K562 (cell line): ENCODE results near the gene GPR22. TPM values are rescaled to one million over a fixed set of nuclear protein-coding genes. Genes with fewer than 3 reads are reported as not detected.
A peak's percentile ranks its signal among the peaks of the same experiment; 100 is the strongest.

Experiments used
- ATAC-seq: fragments of 200-7000 bp; cut with Tn5 transposase; 3 replicates; pipeline ENCODE4 v1.9.1; 2020; ENCODE audit warnings: moderate library complexity
- BruUV-seq: library from RNA; stranded (reverse); fragments of 400-500 nt; replicated peaks from 2 replicates; lab custom pipeline; 2021; lab: Mats Ljungman, UMichigan
- CTCF ChIA-PET: fragments of 300-600 bp; formaldehyde crosslinking; extraction: SDS; loops from one replicate; lab custom pipeline; 2021; ENCODE audit warnings: low intra/inter-chr PET ratio; lab: Yijun Ruan, JAX
- POLR2A ChIA-PET: fragments of 300-600, 350-650 bp; sonication (Branson Sonifier 250); formaldehyde crosslinking; extraction: SDS; loops from one replicate; lab custom pipeline; 2021; ENCODE audit warnings: antibody characterized with exemption, inconsistent platforms; lab: Yijun Ruan, JAX
- DNase-seq, 4 experiments: peaks; one replicate each; pipeline versions ENCODE4 v3.0.0 to v3.0.0-alpha.2; 2011 to 2018; ENCODE audit warnings: low spot score in 3 of 4, mixed read lengths in 3 of 4; ENCODE audit errors: extremely low read depth in 1 of 4
- FAIRE-seq: peaks from 2 replicates; lab custom pipeline; 2011; peaks lifted over from hg19 to GRCh38; lab: Jason Lieb, UNC
- H2AFZ ChIP-seq: 2 replicates; pipeline ENCODE4 v1.6.0; 2011; ENCODE audit warnings: low read depth, low read length, control low read depth, inconsistent platforms
- H3K27ac ChIP-seq: fragments of 200-600 bp; 3 replicates; pipeline ENCODE4 v1.8.0; 2011; ENCODE audit warnings: low read depth, mild to moderate bottlenecking, control low read depth, inconsistent platforms, low read length, moderate library complexity, mixed read lengths; ENCODE audit errors: extremely low read depth
- H3K27me3 ChIP-seq, 2 experiments: fragments of 300-600 bp in 1 of 2; 2 replicates in 1 of 2; 3 replicates in 1 of 2; pipeline versions ENCODE4 v1.6.0 to v1.8.0; 2011; ENCODE audit warnings: inconsistent platforms in 2 of 2, low read length in 2 of 2, mild to moderate bottlenecking in 1 of 2, mixed read lengths in 1 of 2, moderate library complexity in 1 of 2; ENCODE audit not compliant: control insufficient read depth in 2 of 2, insufficient read depth in 2 of 2
- H3K36me3 ChIP-seq: fragments of 300-600 bp; 3 replicates; pipeline ENCODE4 v1.8.0; 2011; ENCODE audit warnings: mild to moderate bottlenecking, low read length, inconsistent platforms; ENCODE audit not compliant: control insufficient read depth, insufficient read depth
- H3K4me1 ChIP-seq, 2 experiments: fragments of 200-600 bp in 1 of 2; replicated peaks in 1 of 2; 2 replicates in 1 of 2; 3 replicates in 1 of 2; pipeline versions ENCODE4 v1.5.1 to v1.8.0; 2011; ENCODE audit warnings: inconsistent platforms in 2 of 2, low read length in 2 of 2, mild to moderate bottlenecking in 1 of 2, mixed read lengths in 1 of 2, moderate library complexity in 1 of 2; ENCODE audit not compliant: control insufficient read depth in 2 of 2, insufficient read depth in 2 of 2
- H3K4me2 ChIP-seq: 2 replicates; pipeline ENCODE4 v1.6.1; 2011; ENCODE audit warnings: low read length, control low read depth, inconsistent platforms, mixed read lengths; ENCODE audit not compliant: insufficient read depth
- H3K4me3 ChIP-seq: fragments of 200-600 bp; sonication (generic), shearing (Covaris generic); 2 replicates; pipeline ENCODE4 v1.5.1; 2016; ENCODE audit warnings: control low read depth, inconsistent platforms
- H3K79me2 ChIP-seq: fragments of 200-600 bp; 3 replicates; pipeline ENCODE4 v1.8.0; 2011; ENCODE audit warnings: low read length, inconsistent platforms; ENCODE audit not compliant: control insufficient read depth, insufficient read depth
- H3K9ac ChIP-seq, 2 experiments: 2 replicates each; pipeline versions ENCODE4 v1.6.0 to v1.6.1; 2011; ENCODE audit warnings: low read depth in 2 of 2, low read length in 2 of 2, control low read depth in 1 of 2, inconsistent platforms in 1 of 2, mild to moderate bottlenecking in 1 of 2, mixed read lengths in 1 of 2; ENCODE audit not compliant: insufficient read depth in 1 of 2
- H3K9me1 ChIP-seq: one replicate; pipeline ENCODE4 v1.6.0; 2011; ENCODE audit warnings: inconsistent platforms, mild to moderate bottlenecking, low read length, moderate library complexity; ENCODE audit not compliant: control insufficient read depth, insufficient read depth
- H3K9me3 ChIP-seq: replicated peaks from 2 replicates; pipeline ENCODE4 v1.5.1; 2011; ENCODE audit warnings: low read depth, low read length, inconsistent platforms; ENCODE audit not compliant: control insufficient read depth, insufficient read depth
- H4K20me1 ChIP-seq: replicated peaks from 2 replicates; pipeline ENCODE4 v1.6.1; 2011; ENCODE audit warnings: low read length, inconsistent platforms, mixed read lengths; ENCODE audit not compliant: control insufficient read depth, insufficient read depth
- ATF7 ChIP-seq: fragments of 450-650 bp; IDR thresholded peaks from 2 replicates; pipeline ENCODE4 v1.7.1; 2014; ENCODE audit warnings: mild to moderate bottlenecking, moderate library complexity
- BCL6 ChIP-seq: fragments of 250-450 bp; sonication (Bioruptor Pico); IDR thresholded peaks from 2 replicates; pipeline ENCODE4 v1.4.0; 2020
- C11orf30 ChIP-seq: fragments of 450-650 bp; IDR thresholded peaks from 2 replicates; pipeline ENCODE4 v1.6.1; 2016; ENCODE audit warnings: low read depth, mild to moderate bottlenecking
- DPF2 ChIP-seq: fragments of 450-650 bp; IDR thresholded peaks from 2 replicates; pipeline ENCODE4 v1.6.1; 2016
- EP300 ChIP-seq: IDR thresholded peaks from 2 replicates; pipeline ENCODE4 v1.6.1; 2012; ENCODE audit warnings: low read length, improper control_type of control experiment
- ESRRB ChIP-seq: fragments of 250-450 bp; sonication (Bioruptor Pico); IDR thresholded peaks from 2 replicates; pipeline ENCODE4 v1.5.0; 2020; ENCODE audit warnings: mild to moderate bottlenecking, moderate library complexity, borderline replicate concordance
- FOSL1 ChIP-seq: fragments of 200-800 bp; sonication (Bioruptor generic); conservative IDR thresholded peaks from 2 replicates; pipeline ENCODE4 v1.6.1; 2016; ENCODE audit warnings: missing genetic modification characterization, missing compliant biosample characterization
- HIVEP1 ChIP-seq: fragments of 250-450 bp; sonication (Bioruptor Pico); IDR thresholded peaks from 2 replicates; pipeline ENCODE4 v1.4.0; 2020; ENCODE audit warnings: mild to moderate bottlenecking
- IRF2 ChIP-seq: sonication (generic); formaldehyde crosslinking; IDR thresholded peaks from 2 replicates; pipeline ENCODE4 v1.8.1; 2022; ENCODE audit warnings: mild to moderate bottlenecking, missing genetic modification reagents
- JUND ChIP-seq, 2 experiments: IDR thresholded peaks; 2 replicates in 1 of 2; 3 replicates in 1 of 2; pipeline ENCODE4 v1.6.1; 2011; ENCODE audit warnings: borderline replicate concordance in 2 of 2, low read depth in 2 of 2, low read length in 2 of 2, improper control_type of control experiment in 1 of 2, missing biosample characterization in 1 of 2, missing genetic modification characterization in 1 of 2, missing genetic modification reagents in 1 of 2
- MYC ChIP-seq, 2 experiments: fragments of 250-450 bp in 1 of 2; sonication (Bioruptor Pico) in 1 of 2; IDR thresholded peaks; 2 replicates each; pipeline versions ENCODE4 v1.5.1 to v1.6.1; 2012 to 2021; ENCODE audit warnings: low read depth in 2 of 2, borderline replicate concordance in 1 of 2, improper control_type of control experiment in 1 of 2, low read length in 1 of 2, mild to moderate bottlenecking in 1 of 2, moderate library complexity in 1 of 2
- NBN ChIP-seq: fragments of 450-650 bp; IDR thresholded peaks from 2 replicates; pipeline ENCODE4 v1.6.1; 2016; ENCODE audit warnings: low read depth, mild to moderate bottlenecking
- NRF1 ChIP-seq, 2 experiments: fragments of 450-650 bp; IDR thresholded peaks in 1 of 2; conservative IDR thresholded peaks in 1 of 2; 2 replicates each; pipeline ENCODE4 v1.6.1; 2014; ENCODE audit warnings: mild to moderate bottlenecking in 2 of 2
- RBM34 ChIP-seq: fragments of 200-400 bp; formaldehyde crosslinking; IDR thresholded peaks from 2 replicates; pipeline ENCODE4 v1.6.1; 2018; ENCODE audit warnings: low read length, borderline replicate concordance; ENCODE audit not compliant: insufficient read depth
- TAL1 ChIP-seq: fragments of 450-650 bp; IDR thresholded peaks from 2 replicates; pipeline ENCODE4 v1.6.1; 2016; ENCODE audit warnings: mild to moderate bottlenecking
- TRIM24 ChIP-seq, 2 experiments: fragments of 450-650 bp; IDR thresholded peaks; 2 replicates each; pipeline ENCODE4 v1.6.1; 2016
- ZNF23 ChIP-seq: fragments of 250-450 bp; sonication (Bioruptor Pico); IDR thresholded peaks from 2 replicates; pipeline ENCODE4 v1.4.0; 2020; ENCODE audit warnings: mild to moderate bottlenecking
- ZNF311 ChIP-seq: fragments of 250-450 bp; sonication (Bioruptor Pico); IDR thresholded peaks from 2 replicates; pipeline ENCODE4 v1.4.0; 2020; ENCODE audit warnings: mild to moderate bottlenecking, moderate library complexity
- ZNF589 ChIP-seq: fragments of 200-800 bp; sonication (Bioruptor generic); IDR thresholded peaks from 2 replicates; pipeline ENCODE4 v1.6.1; 2016; ENCODE audit warnings: low read depth, missing genetic modification characterization, missing compliant biosample characterization
- ZNF717 ChIP-seq: fragments of 250-450 bp; sonication (Bioruptor Pico); IDR thresholded peaks from 2 replicates; pipeline ENCODE4 v1.5.0; 2021
- WGBS: fragments of 100-300 bp; shearing (Covaris generic); methylation state at CpG from one replicate; pipeline ENCODE4 v1.1.6; 2016; ENCODE audit warnings: low coverage, mixed read lengths; ENCODE audit not compliant: insufficient coverage; ENCODE audit errors: missing lambda C conversion rate; 5-methylcytosine and 5-hydroxymethylcytosine counted together
- in situ Hi-C: fragments of 300-500 bp; cut with MboI; formaldehyde crosslinking; loops from 4 replicates; pipeline ENCODE4 v1.15.0; 2018; ENCODE audit warnings: inconsistent platforms, mixed read lengths
- intact Hi-C: fragments of 100-400 bp; cut with micrococcal nuclease; formaldehyde crosslinking; loops from 2 replicates; pipeline ENCODE4 v1.14.2; 2022
- polyA plus RNA-seq, 8 experiments: library from polyadenylated mRNA; depleted of rRNA in 4 of 8; stranded (reverse) in 5 of 8; unstranded in 3 of 8; fragments of >200 nt; fragmentation: Nextera tagmentation in 2 of 8; fragmentation: Illumina TruSeq in 1 of 8; extraction: Ambion mirVana in 2 of 8; extraction: Trizol in 1 of 8; gene quantifications; 2 replicates each; pipeline versions ENCODE4 v1.2.1 to v1.2.3, GENCODE V29; 2011 to 2014; ENCODE audit warnings: inconsistent platforms in 1 of 8, missing spikeins in 1 of 8
- total RNA-seq, 7 experiments: library from RNA; depleted of rRNA in 6 of 7; stranded (reverse); fragments of >200 nt in 6 of 7; fragmentation: Illumina TruSeq in 2 of 7; extraction: Trizol in 2 of 7; gene quantifications; 2 replicates each; pipeline versions ENCODE4 v1.2.1 to v1.2.3, GENCODE V29; 2011 to 2021; ENCODE audit warnings: low replicate concordance in 1 of 7
- TF ChIP-seq, protein P1 (sequence below): sonication (generic); formaldehyde crosslinking; IDR thresholded peaks from 2 replicates; pipeline ENCODE4 v1.8.0; 2022; ENCODE audit warnings: mild to moderate bottlenecking, missing genetic modification reagents
- TF ChIP-seq, protein P2 (sequence below): fragments of 450-650 bp; IDR thresholded peaks from 2 replicates; pipeline ENCODE4 v1.6.1; 2016

The GPR22 gene
- total and polyA plus RNA-seq, 9 of the 15 experiments (the other 6 are each of a cell fraction or from before 2014, with no cell fraction given) = 0.07 to 0.20 TPM; not detected in 7

DNA sequence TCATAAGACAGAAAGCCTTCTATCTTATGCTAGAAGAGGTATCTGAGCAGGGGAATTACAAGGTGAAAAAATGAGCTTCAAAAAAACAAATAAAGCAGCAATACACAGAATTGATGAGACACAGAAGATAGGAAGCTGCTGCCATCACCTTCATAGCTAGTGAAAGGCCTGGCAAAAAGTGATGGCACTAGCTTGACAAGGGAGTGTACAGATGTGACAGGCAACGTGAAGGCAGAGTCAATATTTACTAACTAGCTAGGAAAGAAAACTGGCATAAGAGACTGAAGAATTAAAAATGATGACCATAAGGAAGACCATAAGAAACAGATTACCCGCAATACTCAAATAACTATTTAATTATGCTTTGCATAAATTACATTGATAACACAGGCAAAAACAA, 9.4 kb downstream of the GPR22 start (continued):
- TF ChIP-seq, protein P1, sequence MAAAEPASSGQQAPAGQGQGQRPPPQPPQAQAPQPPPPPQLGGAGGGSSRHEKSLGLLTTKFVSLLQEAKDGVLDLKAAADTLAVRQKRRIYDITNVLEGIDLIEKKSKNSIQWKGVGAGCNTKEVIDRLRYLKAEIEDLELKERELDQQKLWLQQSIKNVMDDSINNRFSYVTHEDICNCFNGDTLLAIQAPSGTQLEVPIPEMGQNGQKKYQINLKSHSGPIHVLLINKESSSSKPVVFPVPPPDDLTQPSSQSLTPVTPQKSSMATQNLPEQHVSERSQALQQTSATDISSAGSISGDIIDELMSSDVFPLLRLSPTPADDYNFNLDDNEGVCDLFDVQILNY (CRISPR knock-in tag) = no peak
- TF ChIP-seq ZNF589 (no peak), ESRRB (CRISPR knock-in tag) (no peak), FOSL1 (tag) (no peak), ZNF23 (CRISPR knock-in tag) (no peak), IRF2 (CRISPR knock-in tag) (no peak), HIVEP1 (CRISPR knock-in tag) (no peak)

DNA sequence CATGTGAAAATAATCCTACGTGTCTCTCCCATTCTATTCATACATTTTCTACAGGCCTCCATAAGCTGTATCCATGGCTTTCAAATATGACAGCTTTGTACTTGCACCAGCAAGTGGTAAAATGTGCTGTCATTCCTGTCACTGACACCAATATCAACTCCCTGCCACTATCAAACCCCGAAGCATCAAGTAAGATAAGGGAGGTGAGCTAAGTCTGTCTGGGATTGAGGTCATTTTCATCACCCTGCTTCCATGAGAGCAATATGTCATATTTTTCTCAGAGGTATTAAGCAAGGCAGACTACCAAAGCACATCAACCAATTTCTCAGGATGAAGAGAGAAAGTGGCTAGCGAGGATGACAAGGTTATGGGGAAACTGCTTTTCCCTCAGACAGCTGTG, 11.1 kb downstream of the GPR22 start:
- intact Hi-C loops = no loop called here
- no TSS peak for BruUV-seq
- H3K4me1 ChIP-seq = peaks cover 0 to 8% of the 10 kb centered on the region in 2 experiments; a peak in 2 of 5 replicates
- peak; percentile 11 for FAIRE-seq
- ChIA-PET POLR2A (interaction anchor here (0.6 to 2.2 kb wide), 6 partner anchors 11 to 1978 kb away, joined by 3 to 11 read pairs (median 3); no protein-coding TSS in a partner anchor), CTCF (no interaction called here)
- H3K4me3 ChIP-seq = no peak overlapping the region
- H3K27ac ChIP-seq = no peak overlapping the region; the same call in 2 of the 3 replicates
- in situ Hi-C loops = no loop called here
- no peak overlapping the region for H3K4me2 ChIP-seq
- no peaks in the 10 kb centered on the region for H4K20me1 ChIP-seq
- H3K79me2 ChIP-seq = 0 out of 3 replicates have a peak, but pooled peaks cover 2% of the 10 kb centered on the region
- no peaks in the 10 kb centered on the region for H3K9me1 ChIP-seq
- peak; percentile 84 for ATAC-seq
- 27% methylated on average over 3 of the region's 3 CpGs for WGBS
- peak in 3 of 4 experiments; percentile 20 to 47 (median 37) for DNase-seq
- no peaks in the 10 kb centered on the region for H3K9me3 ChIP-seq
- no peak overlapping the region for H3K9ac ChIP-seq
- no peaks in the 10 kb centered on the region for H3K27me3 ChIP-seq
- no peaks in the 10 kb centered on the region for H3K36me3 ChIP-seq
- H2AFZ ChIP-seq = no peak overlapping the region
- TF ChIP-seq ZNF311 (no peak), RBM34 (no peak), ZNF717 (no peak), EP300 (peak; percentile 69), ATF7 (peak; percentile 88), DPF2 (peak; percentile 63), BCL6 (CRISPR knock-in tag) (no peak), NRF1 (conservative IDR thresholded peaks at IDR 0.05 in 1 of 2, IDR thresholded peaks at IDR 0.05 in 1 of 2) (peak; percentile 16 to 33; a peak in 1 of 4 replicates), JUND (IDR thresholded peaks at IDR 0.05; ENCODE audit: borderline replicate concordance, low read depth, low read length) (peak; percentile 71; the same call in 1 of the 2 replicates), JUND (tag; IDR thresholded peaks at IDR 0.05; ENCODE audit: borderline replicate concordance, low read depth, low read length) (no peak; the same call in 2 of the 3 replicates), TRIM24 (IDR thresholded peaks at IDR 0.05) (peak in 1 of 2 experiments; percentile 73; a peak in 2 of 4 replicates), NBN (0 out of 2 replicates have a peak, but pooled peaks have one; percentile 21), MYC (IDR thresholded peaks at IDR 0.05; ENCODE audit: low read depth, low read length) (peak; percentile 38; the same call in 1 of the 2 replicates), MYC (CRISPR knock-in tag; IDR thresholded peaks at IDR 0.05; ENCODE audit: borderline replicate concordance, low read depth) (no peak), TAL1 (peak; percentile 20; the same call in 1 of the 2 replicates), C11orf30 (peak; percentile 36; the same call in 1 of the 2 replicates)
- TF ChIP-seq, protein P2, sequence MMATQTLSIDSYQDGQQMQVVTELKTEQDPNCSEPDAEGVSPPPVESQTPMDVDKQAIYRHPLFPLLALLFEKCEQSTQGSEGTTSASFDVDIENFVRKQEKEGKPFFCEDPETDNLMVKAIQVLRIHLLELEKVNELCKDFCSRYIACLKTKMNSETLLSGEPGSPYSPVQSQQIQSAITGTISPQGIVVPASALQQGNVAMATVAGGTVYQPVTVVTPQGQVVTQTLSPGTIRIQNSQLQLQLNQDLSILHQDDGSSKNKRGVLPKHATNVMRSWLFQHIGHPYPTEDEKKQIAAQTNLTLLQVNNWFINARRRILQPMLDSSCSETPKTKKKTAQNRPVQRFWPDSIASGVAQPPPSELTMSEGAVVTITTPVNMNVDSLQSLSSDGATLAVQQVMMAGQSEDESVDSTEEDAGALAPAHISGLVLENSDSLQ = peak; percentile 87
